Measurements from ENCODE around the gene FBXO41.

Gene FBXO41

DNA sequence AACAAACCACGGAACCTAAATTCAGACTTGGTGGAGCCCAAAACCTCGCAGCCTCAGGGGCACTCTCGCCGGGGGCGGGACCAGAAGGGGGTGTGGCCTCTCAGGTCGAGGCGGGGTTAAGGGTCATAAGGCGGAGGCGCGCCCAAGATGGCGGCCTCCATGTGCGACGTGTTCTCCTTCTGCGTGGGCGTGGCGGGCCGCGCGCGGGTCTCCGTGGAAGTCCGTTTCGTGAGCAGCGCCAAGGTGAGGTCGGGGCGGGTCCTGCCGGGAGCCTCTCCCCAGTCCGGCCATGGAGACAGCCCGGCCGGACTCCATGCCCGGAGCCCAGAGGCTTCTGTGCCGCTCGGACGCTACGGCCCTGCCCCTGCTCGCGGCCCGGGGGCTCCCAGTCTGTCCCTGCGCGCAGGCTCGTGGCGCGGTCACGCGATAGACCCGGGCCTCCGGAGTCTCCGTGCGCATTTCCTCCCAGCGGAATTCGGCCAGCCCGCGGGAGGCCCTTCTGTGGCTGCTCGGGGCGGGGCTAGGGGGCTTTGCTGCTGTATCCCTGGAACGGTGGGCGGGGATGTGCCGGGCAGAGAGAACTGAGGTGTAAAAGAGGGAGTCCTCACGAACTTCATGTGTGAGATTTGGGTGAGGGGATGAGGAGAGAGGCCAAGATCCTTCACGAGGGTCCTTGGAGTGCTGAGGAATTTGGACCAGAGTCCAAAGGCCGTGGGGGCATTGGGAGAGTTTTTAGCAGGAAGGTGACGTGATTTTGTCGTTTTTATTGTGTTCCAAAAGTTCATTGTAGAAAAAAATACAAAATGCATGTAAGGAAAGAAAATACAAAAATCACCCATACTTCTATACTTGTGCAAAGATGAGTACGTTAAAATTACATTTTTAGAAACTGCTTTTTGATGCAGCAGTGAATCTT is 69.9 kb downstream of the FBXO41 start, which contains the start of gene SMYD5 (continued):
- TF ChIP-seq ZNF146 (tag by site-specific recombination; IDR thresholded peaks at IDR 0.05) (no peak), ZBTB8A (tag by site-specific recombination; IDR thresholded peaks at IDR 0.05) (peak; percentile 75), ZNF449 (tag by site-specific recombination; IDR thresholded peaks at IDR 0.05) (no peak), ZNF426 (tag by site-specific recombination; IDR thresholded peaks at IDR 0.05) (no peak), ZNF548 (tag by site-specific recombination; IDR thresholded peaks at IDR 0.05) (no peak), ZNF768 (tag by site-specific recombination; IDR thresholded peaks at IDR 0.05) (no peak), ZNF624 (tag by site-specific recombination; IDR thresholded peaks at IDR 0.05) (no peak), ZNF394 (tag by site-specific recombination; IDR thresholded peaks at IDR 0.05; ENCODE audit: borderline replicate concordance) (0 out of 2 replicates have a peak, but pooled peaks have one; percentile 37), ZNF404 (tag by site-specific recombination; IDR thresholded peaks at IDR 0.05) (no peak), ZNF155 (tag by site-specific recombination; IDR thresholded peaks at IDR 0.05) (no peak), ZNF112 (tag by site-specific recombination; IDR thresholded peaks at IDR 0.05) (no peak), GLIS1 (tag by site-specific recombination; IDR thresholded peaks at IDR 0.05) (peak; percentile 78), ZNF664 (tag by site-specific recombination; IDR thresholded peaks at IDR 0.05) (no peak), ZNF221 (tag by site-specific recombination; IDR thresholded peaks at IDR 0.05; ENCODE audit: borderline replicate concordance) (no peak), ZFP69B (tag by site-specific recombination; IDR thresholded peaks at IDR 0.05) (no peak), ZNF302 (tag by site-specific recombination; IDR thresholded peaks at IDR 0.05; ENCODE audit: low read depth) (no peak), ZNF18 (tag by site-specific recombination; IDR thresholded peaks at IDR 0.05) (no peak), ZNF585B (tag by site-specific recombination; IDR thresholded peaks at IDR 0.05) (no peak), ZNF529 (tag by site-specific recombination; IDR thresholded peaks at IDR 0.05; ENCODE audit: insufficient replicate concordance) (no peak), EGR2 (tag by site-specific recombination; IDR thresholded peaks at IDR 0.05; ENCODE audit: low read depth) (peak; percentile 84), ZNF24 (tag by site-specific recombination; IDR thresholded peaks at IDR 0.05) (no peak), KLF17 (tag by site-specific recombination; IDR thresholded peaks at IDR 0.05) (peak; percentile 79; the same call in 1 of the 2 replicates), ZFP3 (tag by site-specific recombination; IDR thresholded peaks at IDR 0.05; ENCODE audit: low read depth) (no peak), ZNF658 (tag by site-specific recombination; IDR thresholded peaks at IDR 0.05) (no peak), ZNF416 (tag by site-specific recombination; IDR thresholded peaks at IDR 0.05) (no peak), KLF8 (tag by site-specific recombination; IDR thresholded peaks at IDR 0.05) (peak; percentile 96), ZNF701 (tag by site-specific recombination; IDR thresholded peaks at IDR 0.05) (no peak)
- TF ChIP-seq, protein P1, sequence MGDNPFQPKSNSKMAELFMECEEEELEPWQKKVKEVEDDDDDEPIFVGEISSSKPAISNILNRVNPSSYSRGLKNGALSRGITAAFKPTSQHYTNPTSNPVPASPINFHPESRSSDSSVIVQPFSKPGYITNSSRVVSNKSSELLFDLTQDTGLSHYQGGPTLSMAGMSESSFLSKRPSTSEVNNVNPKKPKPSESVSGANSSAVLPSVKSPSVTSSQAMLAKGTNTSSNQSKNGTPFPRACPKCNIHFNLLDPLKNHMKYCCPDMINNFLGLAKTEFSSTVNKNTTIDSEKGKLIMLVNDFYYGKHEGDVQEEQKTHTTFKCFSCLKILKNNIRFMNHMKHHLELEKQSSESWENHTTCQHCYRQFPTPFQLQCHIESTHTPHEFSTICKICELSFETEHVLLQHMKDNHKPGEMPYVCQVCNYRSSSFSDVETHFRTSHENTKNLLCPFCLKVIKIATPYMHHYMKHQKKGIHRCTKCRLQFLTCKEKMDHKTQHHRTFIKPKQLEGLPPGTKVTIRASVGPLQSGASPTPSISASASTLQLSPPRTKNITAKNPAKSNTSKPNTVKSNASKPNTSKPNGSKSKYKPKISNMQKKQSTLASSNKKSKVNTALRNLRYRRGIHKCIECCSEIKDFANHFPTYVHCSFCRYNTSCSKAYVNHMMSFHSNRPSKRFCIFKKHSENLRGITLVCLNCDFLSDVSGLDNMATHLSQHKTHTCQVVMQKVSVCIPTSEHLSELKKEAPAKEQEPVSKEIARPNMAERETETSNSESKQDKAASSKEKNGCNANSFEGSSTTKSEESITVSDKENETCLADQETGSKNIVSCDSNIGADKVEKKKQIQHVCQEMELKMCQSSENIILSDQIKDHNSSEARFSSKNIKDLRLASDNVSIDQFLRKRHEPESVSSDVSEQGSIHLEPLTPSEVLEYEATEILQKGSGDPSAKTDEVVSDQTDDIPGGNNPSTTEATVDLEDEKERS (tag by site-specific recombination; IDR thresholded peaks at IDR 0.05) = no peak
- TF ChIP-seq, protein P2, sequence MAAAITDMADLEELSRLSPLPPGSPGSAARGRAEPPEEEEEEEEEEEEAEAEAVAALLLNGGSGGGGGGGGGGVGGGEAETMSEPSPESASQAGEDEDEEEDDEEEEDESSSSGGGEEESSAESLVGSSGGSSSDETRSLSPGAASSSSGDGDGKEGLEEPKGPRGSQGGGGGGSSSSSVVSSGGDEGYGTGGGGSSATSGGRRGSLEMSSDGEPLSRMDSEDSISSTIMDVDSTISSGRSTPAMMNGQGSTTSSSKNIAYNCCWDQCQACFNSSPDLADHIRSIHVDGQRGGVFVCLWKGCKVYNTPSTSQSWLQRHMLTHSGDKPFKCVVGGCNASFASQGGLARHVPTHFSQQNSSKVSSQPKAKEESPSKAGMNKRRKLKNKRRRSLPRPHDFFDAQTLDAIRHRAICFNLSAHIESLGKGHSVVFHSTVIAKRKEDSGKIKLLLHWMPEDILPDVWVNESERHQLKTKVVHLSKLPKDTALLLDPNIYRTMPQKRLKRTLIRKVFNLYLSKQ (tag by site-specific recombination; IDR thresholded peaks at IDR 0.05; ENCODE audit: borderline replicate concordance) = no peak
- TF ChIP-seq, protein P3, sequence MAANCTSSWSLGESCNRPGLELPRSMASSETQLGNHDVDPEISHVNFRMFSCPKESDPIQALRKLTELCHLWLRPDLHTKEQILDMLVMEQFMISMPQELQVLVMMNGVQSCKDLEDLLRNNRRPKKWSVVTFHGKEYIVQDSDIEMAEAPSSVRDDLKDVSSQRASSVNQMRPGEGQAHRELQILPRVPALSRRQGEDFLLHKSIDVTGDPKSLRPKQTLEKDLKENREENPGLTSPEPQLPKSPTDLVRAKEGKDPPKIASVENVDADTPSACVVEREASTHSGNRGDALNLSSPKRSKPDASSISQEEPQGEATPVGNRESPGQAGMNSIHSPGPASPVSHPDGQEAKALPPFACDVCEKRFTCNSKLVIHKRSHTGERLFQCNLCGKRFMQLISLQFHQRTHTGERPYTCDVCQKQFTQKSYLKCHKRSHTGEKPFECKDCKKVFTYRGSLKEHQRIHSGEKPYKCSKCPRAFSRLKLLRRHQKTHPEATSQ (tag by site-specific recombination; IDR thresholded peaks at IDR 0.05) = no peak

All from HEK293 (cell line).